Kidney epithelial cell (primary cell): Measurements from ENCODE around the gene ZNF407. TPM values are rescaled to one million over a fixed set of nuclear protein-coding genes. Genes with fewer than 3 reads are reported as not detected.
"Not testable (repeated sequence)": the region's sequence is repeated elsewhere in the genome, so short reads cannot be mapped to it uniquely, and the experiment has no call there.

ENCODE experiments used
- DNase-seq: peaks from one replicate; pipeline ENCODE4 v3.0.0-alpha.2; 2010; ENCODE audit warnings: low read depth
- H3K27me3 ChIP-seq: 2 replicates; pipeline ENCODE4 v1.6.0; 2011; ENCODE audit warnings: low read length; ENCODE audit not compliant: control insufficient read depth, insufficient read depth
- H3K36me3 ChIP-seq: 2 replicates; pipeline ENCODE4 v1.5.1; 2011; ENCODE audit warnings: low read length; ENCODE audit not compliant: control insufficient read depth, insufficient read depth
- H3K4me3 ChIP-seq: 2 replicates; pipeline ENCODE4 v1.5.1; 2011; ENCODE audit warnings: low read depth, mild to moderate bottlenecking, control low read depth, low read length
- total RNA-seq: library from RNA; depleted of rRNA; stranded (reverse); fragments of >200 nt; gene quantifications from 2 replicates; pipeline ENCODE4 v1.2.3, GENCODE V29; 2015
- TF ChIP-seq, protein P1 (sequence below): IDR thresholded peaks from 2 replicates; pipeline ENCODE4 v1.5.1; 2011; ENCODE audit warnings: mild to moderate bottlenecking, moderate library complexity, low read length, control low read depth, inconsistent platforms; ENCODE audit not compliant: insufficient read depth, poor library complexity, severe bottlenecking

Gene ZNF407
- total RNA-seq, 1 donor from 2014 or later = 8.2 TPM

DNA sequence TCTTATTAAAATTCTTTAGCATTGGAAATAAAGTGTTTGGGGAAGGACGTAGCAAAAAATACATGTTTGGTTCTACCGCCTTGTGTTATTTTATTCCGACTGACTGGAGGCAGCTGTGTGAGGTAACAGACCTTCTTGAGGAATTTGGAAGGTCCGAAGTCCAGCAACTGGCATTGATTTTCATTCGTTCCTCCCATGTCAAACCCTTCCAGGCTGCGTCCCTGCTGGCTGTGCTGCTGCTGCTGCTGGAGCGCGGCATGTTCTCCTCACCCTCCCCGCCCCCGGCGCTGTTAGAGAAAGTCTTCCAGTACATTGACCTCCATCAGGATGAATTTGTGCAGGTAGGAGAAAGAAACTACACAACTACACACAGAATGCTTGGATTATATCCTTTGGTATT is 41.5 kb upstream of the ZNF407 start:
- DNase-seq = no peak
- TF ChIP-seq, protein P1, sequence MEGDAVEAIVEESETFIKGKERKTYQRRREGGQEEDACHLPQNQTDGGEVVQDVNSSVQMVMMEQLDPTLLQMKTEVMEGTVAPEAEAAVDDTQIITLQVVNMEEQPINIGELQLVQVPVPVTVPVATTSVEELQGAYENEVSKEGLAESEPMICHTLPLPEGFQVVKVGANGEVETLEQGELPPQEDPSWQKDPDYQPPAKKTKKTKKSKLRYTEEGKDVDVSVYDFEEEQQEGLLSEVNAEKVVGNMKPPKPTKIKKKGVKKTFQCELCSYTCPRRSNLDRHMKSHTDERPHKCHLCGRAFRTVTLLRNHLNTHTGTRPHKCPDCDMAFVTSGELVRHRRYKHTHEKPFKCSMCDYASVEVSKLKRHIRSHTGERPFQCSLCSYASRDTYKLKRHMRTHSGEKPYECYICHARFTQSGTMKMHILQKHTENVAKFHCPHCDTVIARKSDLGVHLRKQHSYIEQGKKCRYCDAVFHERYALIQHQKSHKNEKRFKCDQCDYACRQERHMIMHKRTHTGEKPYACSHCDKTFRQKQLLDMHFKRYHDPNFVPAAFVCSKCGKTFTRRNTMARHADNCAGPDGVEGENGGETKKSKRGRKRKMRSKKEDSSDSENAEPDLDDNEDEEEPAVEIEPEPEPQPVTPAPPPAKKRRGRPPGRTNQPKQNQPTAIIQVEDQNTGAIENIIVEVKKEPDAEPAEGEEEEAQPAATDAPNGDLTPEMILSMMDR = no peak
- Histone ChIP-seq H3K27me3 (peaks cover 4% of the 10 kb centered on the region), H3K36me3 (no peaks in the 10 kb centered on the region), H3K4me3 (no peak overlapping the region)

DNA sequence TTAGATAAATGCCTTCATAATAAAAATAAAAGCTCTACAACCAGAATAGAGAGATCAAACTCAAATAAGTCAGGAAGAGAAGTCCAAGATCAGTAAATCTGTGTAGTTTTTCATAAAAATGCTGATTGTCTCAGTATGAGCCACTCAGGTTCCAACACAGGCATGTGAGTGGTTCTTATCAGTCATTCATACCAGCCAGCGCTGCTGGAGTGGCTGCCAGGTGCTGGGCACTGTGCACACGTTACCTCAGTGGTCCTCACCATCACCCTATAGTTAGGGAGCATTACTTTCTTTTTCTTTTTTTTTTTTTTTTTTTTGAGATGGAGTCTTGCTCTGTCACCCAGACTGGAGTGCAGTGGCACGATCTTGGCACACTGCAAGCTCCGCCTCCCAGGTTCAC is 39.6 kb upstream of the ZNF407 start:
- TF ChIP-seq, protein P1 = no peak
- H3K36me3 ChIP-seq = no peaks in the 10 kb centered on the region
- H3K27me3 ChIP-seq = peaks cover 7% of the 10 kb centered on the region
- no peak overlapping the region for H3K4me3 ChIP-seq
- no peak for DNase-seq

DNA sequence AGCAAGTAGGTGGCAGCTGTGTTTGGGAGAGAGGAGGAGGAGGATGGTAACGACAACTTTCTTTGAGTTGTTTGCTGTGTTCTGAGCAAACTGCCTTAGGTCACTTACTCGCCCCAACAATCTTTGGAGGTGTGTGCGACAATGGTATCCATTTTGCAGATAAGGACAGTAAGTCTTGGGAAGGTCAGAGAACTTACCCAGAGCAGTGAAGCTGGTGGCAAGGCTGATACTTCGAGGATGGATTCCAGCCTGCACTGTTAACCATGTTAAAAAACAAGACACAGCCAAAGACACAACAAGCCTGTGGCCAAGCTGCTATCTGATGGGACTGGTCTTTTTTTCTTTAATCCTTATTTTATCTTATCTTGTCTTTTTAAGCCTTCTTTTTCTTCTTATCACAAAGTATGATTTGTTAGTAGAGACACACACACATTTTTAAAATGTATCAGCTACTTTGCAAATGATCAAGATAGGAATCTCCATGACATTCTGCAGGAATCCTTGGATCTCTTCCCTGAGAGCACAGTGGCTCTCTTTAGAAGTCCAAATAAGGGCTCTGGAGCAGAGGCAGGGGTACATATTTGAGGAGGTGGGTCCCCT is 35.4 kb upstream of the ZNF407 start:
- no peaks in the 10 kb centered on the region for H3K36me3 ChIP-seq
- no peak overlapping the region for H3K4me3 ChIP-seq
- TF ChIP-seq, protein P1 = no peak
- DNase-seq = no peak
- H3K27me3 ChIP-seq = peaks cover 2% of the 10 kb centered on the region

DNA sequence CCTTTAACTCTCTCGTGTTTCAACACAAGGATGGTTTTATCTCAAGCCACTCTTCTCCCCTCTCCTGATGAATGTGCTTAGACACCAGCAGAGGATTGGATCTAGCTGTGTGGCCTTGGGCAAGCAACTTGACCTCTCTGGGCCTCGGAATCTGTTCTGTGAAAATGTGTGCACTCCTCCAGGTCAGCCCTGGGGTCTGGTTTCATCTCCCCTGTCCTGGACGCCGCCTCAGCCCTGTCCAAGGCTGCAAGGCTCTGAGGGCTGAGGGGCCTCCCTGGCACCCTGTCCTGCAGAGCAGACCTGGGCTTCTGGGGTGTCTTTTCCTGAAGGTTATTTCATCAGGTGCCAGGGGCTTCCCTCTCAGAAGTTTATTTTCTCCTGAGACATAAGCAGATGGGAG is 34.9 kb upstream of the ZNF407 start:
- TF ChIP-seq, protein P1 = no peak
- no peaks in the 10 kb centered on the region for H3K36me3 ChIP-seq
- no peak overlapping the region for H3K4me3 ChIP-seq
- peaks cover 2% of the 10 kb centered on the region for H3K27me3 ChIP-seq
- DNase-seq = no peak

DNA sequence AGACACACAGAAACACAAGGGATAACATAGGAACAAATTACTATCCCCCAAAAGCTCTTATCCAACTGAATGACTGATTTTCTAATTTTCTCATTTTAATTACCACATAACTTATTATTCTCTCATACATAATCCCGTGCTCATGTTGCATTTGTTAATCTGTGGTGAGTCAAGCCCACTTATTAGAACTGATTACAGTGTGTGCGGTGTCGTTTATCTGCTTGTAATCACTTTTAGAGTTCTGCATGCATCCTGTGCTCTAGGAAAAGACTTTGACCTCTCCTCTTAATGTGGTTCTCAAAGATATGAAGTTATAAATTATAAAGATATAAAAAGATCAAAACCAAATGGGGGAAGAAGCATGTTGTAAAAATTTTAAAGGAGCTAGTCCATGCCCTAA is 33.7 kb upstream of the ZNF407 start:
- Histone ChIP-seq H3K27me3 (peaks cover 2% of the 10 kb centered on the region), H3K4me3 (no peak overlapping the region), H3K36me3 (no peaks in the 10 kb centered on the region)
- TF ChIP-seq, protein P1 = no peak
- DNase-seq = no peak

DNA sequence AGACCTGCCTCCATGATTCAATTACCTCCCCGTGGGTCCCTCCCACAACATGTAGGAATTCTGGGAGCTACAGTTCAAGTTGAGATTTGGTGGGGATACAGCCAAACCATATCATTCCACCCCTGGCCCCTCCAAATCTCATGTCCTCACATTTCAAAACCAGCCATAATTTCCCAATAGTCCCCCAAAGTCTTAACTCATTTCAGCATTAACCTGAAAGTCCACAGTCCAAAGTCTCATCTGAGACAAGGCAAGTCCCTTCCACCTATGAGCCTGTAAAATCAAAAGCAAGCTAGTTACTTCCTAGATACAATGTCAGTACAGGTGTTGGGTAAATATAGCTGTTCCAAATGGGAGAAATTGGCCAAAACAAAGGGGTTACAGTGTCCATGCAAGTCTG is 32.5 kb upstream of the ZNF407 start:
- not testable (repeated sequence) for DNase-seq, H3K27me3 ChIP-seq, H3K36me3 ChIP-seq

DNA sequence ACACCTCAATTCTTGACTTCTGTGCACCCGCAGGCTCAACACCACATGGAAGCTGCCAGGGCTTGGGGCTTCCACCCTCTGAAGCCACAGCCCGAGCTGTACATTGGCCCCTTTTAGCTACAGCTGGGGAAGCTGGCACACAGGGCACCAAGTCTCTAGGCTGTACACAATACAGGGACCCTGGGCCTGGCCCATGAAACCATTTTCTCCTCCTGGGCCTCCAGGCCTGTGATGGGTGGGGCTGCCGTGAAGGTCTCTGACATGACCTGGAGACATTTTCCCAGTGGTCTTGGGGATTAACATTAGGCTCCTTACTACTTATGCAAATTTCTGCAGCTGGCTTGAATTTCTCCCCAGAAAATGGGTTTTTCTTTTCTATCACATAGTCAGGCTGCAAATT is 31.7 kb upstream of the ZNF407 start:
- not testable (repeated sequence) for H3K4me3 ChIP-seq, H3K36me3 ChIP-seq, H3K27me3 ChIP-seq, DNase-seq

More for the DNA sequence above, 32.5 kb upstream of the ZNF407 start:
- H3K4me3 ChIP-seq = not testable (repeated sequence)
